Measurements from ENCODE around the gene SLC27A6.

The SLC27A6 gene

DNA sequence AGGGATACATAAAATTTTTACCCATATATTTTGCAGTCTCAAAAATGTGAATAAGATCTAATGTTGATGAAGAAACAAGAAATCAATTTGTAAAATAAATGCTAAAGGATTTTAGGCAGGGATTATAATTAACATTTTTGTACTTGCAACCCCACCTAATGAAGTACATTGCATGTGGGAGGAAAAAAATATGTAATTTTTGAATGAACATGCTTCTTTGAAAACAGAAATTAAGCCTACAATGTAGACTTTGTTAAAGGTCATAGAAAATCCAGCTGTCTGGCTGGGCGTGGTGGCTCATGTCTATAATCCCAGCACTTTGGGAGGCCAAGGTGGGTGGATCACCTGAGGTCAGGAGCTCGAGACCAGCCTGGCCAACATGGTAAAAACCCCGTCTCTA is 15.6 kb downstream of the SLC27A6 start:
- TF ChIP-seq CTCF (IDR thresholded peaks at IDR 0.05; ENCODE audit: low read depth, low read length, missing control alignments) = no peak
- H3K27me3 ChIP-seq (replicated peaks) = no peaks in the 10 kb centered on the region
- H3K4me3 ChIP-seq (ENCODE audit: low read depth, low read length) = no peak overlapping the region
- H3K36me3 ChIP-seq (replicated peaks) = no peaks in the 10 kb centered on the region
- in situ Hi-C loops (cut with HindIII; ENCODE audit: low pct_ligation_motif_present, low sequenced_read_pairs) = no loop called here
- no peak for DNase-seq
- no peak overlapping the region for H3K27ac ChIP-seq

GRCh38 chr5:128984480-128984879 is 19.2 kb downstream of the SLC27A6 start:
- Histone ChIP-seq H3K4me3 (ENCODE audit: low read depth, low read length) (no peak overlapping the region), H3K27me3 (replicated peaks) (no peaks in the 10 kb centered on the region), H3K27ac (no peak overlapping the region), H3K36me3 (replicated peaks) (no peaks in the 10 kb centered on the region)
- DNase-seq = no peak
- no peak for TF ChIP-seq CTCF (IDR thresholded peaks at IDR 0.05; ENCODE audit: low read depth, low read length, missing control alignments)
- in situ Hi-C loops (cut with HindIII; ENCODE audit: low pct_ligation_motif_present, low sequenced_read_pairs) = no loop called here

- in situ Hi-C loops (cut with HindIII; ENCODE audit: low pct_ligation_motif_present, low sequenced_read_pairs) = no loop called here
Observed at GRCh38 chr5:128988476-128988875, 23.2 kb downstream of the SLC27A6 start.

GRCh38 chr5:129001841-129002526 is 36.7 kb downstream of the SLC27A6 start:
- in situ Hi-C loops (cut with HindIII; ENCODE audit: low pct_ligation_motif_present, low sequenced_read_pairs) = no loop called here
- H3K27me3 ChIP-seq (replicated peaks) = no peaks in the 10 kb centered on the region
- no peaks in the 10 kb centered on the region for H3K36me3 ChIP-seq (replicated peaks)
- no peak overlapping the region for H3K27ac ChIP-seq
- no peak for DNase-seq
- no peak overlapping the region for H3K4me3 ChIP-seq (ENCODE audit: low read depth, low read length)
- no peak for TF ChIP-seq CTCF (IDR thresholded peaks at IDR 0.05; ENCODE audit: low read depth, low read length, missing control alignments)

More at GRCh38 chr5:128988476-128988875, 23.2 kb downstream of the SLC27A6 start:
- TF ChIP-seq CTCF (IDR thresholded peaks at IDR 0.05; ENCODE audit: low read depth, low read length, missing control alignments) = no peak
- Histone ChIP-seq H3K27ac (no peak overlapping the region), H3K36me3 (replicated peaks) (no peaks in the 10 kb centered on the region), H3K27me3 (replicated peaks) (no peaks in the 10 kb centered on the region), H3K4me3 (ENCODE audit: low read depth, low read length) (no peak overlapping the region)
- DNase-seq = no peak

- Histone ChIP-seq H3K36me3 (replicated peaks) (no peaks in the 10 kb centered on the region), H3K27ac (no peak overlapping the region), H3K4me3 (ENCODE audit: low read depth, low read length) (no peak overlapping the region), H3K27me3 (replicated peaks) (no peaks in the 10 kb centered on the region)
- no peak for DNase-seq
- in situ Hi-C loops (cut with HindIII; ENCODE audit: low pct_ligation_motif_present, low sequenced_read_pairs) = no loop called here
- TF ChIP-seq CTCF (IDR thresholded peaks at IDR 0.05; ENCODE audit: low read depth, low read length, missing control alignments) = no peak
Observed at GRCh38 chr5:129002527-129002842, 37.2 kb downstream of the SLC27A6 start.

DNA sequence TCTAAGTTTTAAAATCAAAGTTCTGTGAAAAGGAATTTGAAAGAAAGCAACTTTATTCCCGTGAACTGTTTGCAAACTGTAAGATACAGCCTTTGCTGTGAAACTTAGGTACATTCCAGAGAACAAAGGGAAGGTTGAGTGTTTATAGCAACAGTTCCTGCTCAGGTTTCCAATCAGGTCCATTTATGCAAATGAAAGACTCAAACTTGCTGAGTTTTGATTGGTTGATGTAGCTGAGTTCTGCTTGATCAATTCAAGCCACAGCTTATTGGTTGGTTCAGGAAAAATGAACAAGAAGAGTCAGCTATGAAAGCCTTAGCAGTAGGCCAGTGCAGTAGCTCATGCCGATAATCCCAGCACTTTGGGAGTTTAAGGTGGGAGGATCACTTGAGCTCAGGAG is 37.9 kb downstream of the SLC27A6 start:
- Histone ChIP-seq H3K27ac (no peak overlapping the region), H3K36me3 (replicated peaks) (no peaks in the 10 kb centered on the region), H3K4me3 (ENCODE audit: low read depth, low read length) (no peak overlapping the region), H3K27me3 (replicated peaks) (no peaks in the 10 kb centered on the region)
- TF ChIP-seq CTCF (IDR thresholded peaks at IDR 0.05; ENCODE audit: low read depth, low read length, missing control alignments) = no peak
- in situ Hi-C loops (cut with HindIII; ENCODE audit: low pct_ligation_motif_present, low sequenced_read_pairs) = no loop called here
- DNase-seq = no peak

Data from brain microvascular endothelial cell (primary cell).